Testis (tissue), 2 donors: ENCODE measurements around the gene HS2ST1.

Experiments
- POLR2A ChIP-seq: fragments of 450-650 bp; IDR thresholded peaks from one replicate; pipeline ENCODE4 v1.6.1; 2017; ENCODE audit warnings: antibody characterized with exemption, mild to moderate bottlenecking, moderate library complexity
- TF ChIP-seq, protein P1 (sequence below), 3 experiments: fragments of 450-650 bp in 2 of 3; fragments of 200-600 bp in 1 of 3; sonication (generic) in 1 of 3; IDR thresholded peaks; one replicate each; pipeline ENCODE4 v1.5.1; 2016 to 2019; ENCODE audit warnings: antibody characterized with exemption in 3 of 3, mild to moderate bottlenecking in 2 of 3, moderate library complexity in 1 of 3

GRCh38 chr1:87051965-87052364 lies 137.5 kb downstream of the HS2ST1 start:
- TF ChIP-seq, protein P1, sequence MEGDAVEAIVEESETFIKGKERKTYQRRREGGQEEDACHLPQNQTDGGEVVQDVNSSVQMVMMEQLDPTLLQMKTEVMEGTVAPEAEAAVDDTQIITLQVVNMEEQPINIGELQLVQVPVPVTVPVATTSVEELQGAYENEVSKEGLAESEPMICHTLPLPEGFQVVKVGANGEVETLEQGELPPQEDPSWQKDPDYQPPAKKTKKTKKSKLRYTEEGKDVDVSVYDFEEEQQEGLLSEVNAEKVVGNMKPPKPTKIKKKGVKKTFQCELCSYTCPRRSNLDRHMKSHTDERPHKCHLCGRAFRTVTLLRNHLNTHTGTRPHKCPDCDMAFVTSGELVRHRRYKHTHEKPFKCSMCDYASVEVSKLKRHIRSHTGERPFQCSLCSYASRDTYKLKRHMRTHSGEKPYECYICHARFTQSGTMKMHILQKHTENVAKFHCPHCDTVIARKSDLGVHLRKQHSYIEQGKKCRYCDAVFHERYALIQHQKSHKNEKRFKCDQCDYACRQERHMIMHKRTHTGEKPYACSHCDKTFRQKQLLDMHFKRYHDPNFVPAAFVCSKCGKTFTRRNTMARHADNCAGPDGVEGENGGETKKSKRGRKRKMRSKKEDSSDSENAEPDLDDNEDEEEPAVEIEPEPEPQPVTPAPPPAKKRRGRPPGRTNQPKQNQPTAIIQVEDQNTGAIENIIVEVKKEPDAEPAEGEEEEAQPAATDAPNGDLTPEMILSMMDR (IDR thresholded peaks at IDR 0.05), result no peak
- TF ChIP-seq POLR2A, result no peak
